ENCODE data around the gene ALKBH5. TPM values are rescaled to one million over a fixed set of nuclear protein-coding genes. Genes with fewer than 3 reads are reported as not detected.

ALKBH5 gene
- polyA plus RNA-seq, 1 experiment = 97.5 TPM

DNA sequence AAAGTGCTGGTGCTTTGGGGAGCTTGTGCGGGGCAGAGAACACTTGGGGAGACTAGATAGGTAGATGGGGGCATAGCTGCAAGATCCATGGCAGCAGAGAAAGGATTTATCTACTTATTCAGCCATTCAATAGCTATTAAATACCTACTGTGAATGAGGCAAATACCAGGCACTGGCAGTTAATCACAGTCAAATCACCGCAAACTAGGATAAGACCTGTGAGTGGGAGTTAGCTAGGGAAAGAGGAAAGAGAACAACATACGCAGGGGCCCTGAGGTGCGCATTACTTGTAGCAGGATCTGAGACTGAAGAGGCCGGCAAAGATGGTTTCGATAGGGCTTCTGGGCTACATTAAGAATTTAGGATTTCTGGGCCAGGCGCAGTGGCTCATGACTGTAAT lies 3.8 kb upstream of the ALKBH5 start:
- CTCF ChIA-PET = no interaction called here

DNA sequence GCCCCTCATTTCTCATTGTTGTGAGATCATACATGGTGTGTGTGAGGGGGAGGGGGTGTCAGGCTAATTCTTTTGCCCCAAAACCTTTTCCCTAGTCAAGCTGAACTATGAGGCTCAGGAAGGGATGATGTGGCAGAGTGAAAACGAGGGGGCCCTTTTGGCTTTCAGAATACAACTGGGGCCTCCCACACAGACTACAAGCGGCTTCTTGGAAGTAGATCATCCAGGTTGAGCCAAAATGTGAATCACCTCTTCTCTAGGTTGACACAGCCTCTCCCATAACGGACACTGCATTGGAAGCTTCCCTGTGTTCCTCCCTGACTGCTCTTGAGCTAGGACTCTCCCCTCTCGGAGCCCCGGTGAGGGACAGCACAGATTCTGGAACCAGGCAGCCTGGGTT lies 2.3 kb upstream of the ALKBH5 start:
- TF ChIP-seq, protein P1, sequence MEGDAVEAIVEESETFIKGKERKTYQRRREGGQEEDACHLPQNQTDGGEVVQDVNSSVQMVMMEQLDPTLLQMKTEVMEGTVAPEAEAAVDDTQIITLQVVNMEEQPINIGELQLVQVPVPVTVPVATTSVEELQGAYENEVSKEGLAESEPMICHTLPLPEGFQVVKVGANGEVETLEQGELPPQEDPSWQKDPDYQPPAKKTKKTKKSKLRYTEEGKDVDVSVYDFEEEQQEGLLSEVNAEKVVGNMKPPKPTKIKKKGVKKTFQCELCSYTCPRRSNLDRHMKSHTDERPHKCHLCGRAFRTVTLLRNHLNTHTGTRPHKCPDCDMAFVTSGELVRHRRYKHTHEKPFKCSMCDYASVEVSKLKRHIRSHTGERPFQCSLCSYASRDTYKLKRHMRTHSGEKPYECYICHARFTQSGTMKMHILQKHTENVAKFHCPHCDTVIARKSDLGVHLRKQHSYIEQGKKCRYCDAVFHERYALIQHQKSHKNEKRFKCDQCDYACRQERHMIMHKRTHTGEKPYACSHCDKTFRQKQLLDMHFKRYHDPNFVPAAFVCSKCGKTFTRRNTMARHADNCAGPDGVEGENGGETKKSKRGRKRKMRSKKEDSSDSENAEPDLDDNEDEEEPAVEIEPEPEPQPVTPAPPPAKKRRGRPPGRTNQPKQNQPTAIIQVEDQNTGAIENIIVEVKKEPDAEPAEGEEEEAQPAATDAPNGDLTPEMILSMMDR (IDR thresholded peaks at IDR 0.05; ENCODE audit: insufficient read depth, low read depth, low read length) = no peak
- ChIA-PET CTCF (interaction anchor here (2.0 kb wide), 1 partner anchor 12 kb away, joined by 6 read pairs; no protein-coding TSS in a partner anchor), POLR2A (no interaction called here)
- DNase-seq (ENCODE audit: low read depth) = no peak
- Histone ChIP-seq H3K36me3 (ENCODE audit: control insufficient read depth, insufficient read depth, low read length) (peaks cover 2% of the 10 kb centered on the region; the same call in 1 of the 2 replicates), H3K4me3 (ENCODE audit: low read depth, low read length) (no peak overlapping the region), H3K27me3 (ENCODE audit: control insufficient read depth, insufficient read depth, low read length) (no peaks in the 10 kb centered on the region)

More for the DNA sequence above, 3.8 kb upstream of the ALKBH5 start:
- TF ChIP-seq, protein P1 (IDR thresholded peaks at IDR 0.05; ENCODE audit: insufficient read depth, low read depth, low read length) = no peak
- POLR2A ChIA-PET = no interaction called here
- H3K27me3 ChIP-seq (ENCODE audit: control insufficient read depth, insufficient read depth, low read length) = no peaks in the 10 kb centered on the region
- H3K4me3 ChIP-seq (ENCODE audit: low read depth, low read length) = no peak overlapping the region
- DNase-seq (ENCODE audit: low read depth) = no peak
- H3K36me3 ChIP-seq (ENCODE audit: control insufficient read depth, insufficient read depth, low read length) = peaks cover 2% of the 10 kb centered on the region; the same call in 1 of the 2 replicates

DNA sequence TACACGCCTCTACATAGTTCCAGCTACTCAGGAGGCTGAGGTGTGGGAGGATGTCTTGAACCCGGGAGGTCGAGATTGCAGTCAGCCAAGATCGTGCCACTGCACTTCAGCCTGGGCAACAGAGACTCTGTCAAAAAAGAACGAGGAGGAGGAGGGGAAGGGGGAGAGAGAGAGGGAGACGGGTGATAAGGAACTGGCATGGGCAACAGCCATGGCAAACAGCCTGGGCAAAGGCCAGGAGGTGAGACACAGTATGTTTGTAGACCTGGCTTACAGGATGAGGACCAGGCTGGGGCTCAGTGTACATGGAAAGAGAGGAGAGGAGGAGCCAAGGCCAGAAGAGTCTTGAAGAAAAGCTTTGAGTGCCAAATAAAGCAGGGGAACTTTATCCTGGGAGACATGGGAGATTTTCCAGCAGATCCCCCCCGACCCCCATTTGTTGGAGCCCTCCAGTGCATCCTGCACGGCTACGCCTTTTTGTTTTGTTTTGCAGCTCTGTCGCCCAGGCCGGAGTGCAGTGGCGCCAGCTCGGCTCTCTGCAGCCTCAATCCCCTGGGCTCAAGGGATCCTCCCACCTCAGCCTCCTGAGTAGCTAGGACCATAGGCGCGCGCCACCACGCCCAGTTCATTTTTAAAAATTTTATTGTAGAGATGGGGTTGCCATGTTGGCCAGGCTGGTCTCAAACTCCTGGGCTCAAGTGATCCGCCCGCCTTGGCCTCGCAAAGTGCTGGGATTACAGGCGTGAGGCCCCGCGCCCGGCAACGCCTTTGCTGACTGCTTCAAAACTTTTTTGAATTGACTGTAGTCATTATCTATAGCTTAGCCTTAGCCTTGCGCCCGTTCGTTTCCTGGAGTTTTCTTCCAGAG lies 1.3 kb upstream of the ALKBH5 start:
- DNase-seq (ENCODE audit: low read depth) = no peak
- POLR2A ChIA-PET = no interaction called here
- TF ChIP-seq, protein P1 (IDR thresholded peaks at IDR 0.05; ENCODE audit: insufficient read depth, low read depth, low read length) = no peak
- peaks cover 2% of the 10 kb centered on the region; the same call in 1 of the 2 replicates for H3K36me3 ChIP-seq (ENCODE audit: control insufficient read depth, insufficient read depth, low read length)
- CTCF ChIA-PET = interaction anchor here (1.2 to 2.0 kb wide), 2 partner anchors 13 to 47 kb away, joined by 3 to 6 read pairs; no protein-coding TSS in a partner anchor
- peak overlapping the region; percentile 88 for H3K4me3 ChIP-seq (ENCODE audit: low read depth, low read length)
- no peaks in the 10 kb centered on the region for H3K27me3 ChIP-seq (ENCODE audit: control insufficient read depth, insufficient read depth, low read length)

DNA sequence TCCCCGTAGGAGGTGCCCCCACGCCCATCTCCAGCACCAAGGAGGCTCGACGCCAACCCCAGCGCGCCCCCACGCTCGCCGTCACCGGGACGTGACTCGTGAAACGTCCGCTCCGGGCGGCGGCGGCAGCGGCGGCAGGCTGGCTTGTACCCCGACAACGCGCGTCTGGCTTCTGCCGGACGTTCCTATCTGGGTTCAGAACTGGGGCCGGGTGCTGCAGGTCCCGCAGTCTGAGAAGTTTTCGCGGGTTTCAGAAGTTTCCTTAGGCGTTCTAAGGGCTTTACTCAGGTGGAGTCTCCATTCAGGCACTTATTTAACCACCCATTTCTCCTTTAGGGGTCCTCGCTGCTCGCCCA lies 672 bp upstream of the ALKBH5 start:
- H3K4me3 ChIP-seq (ENCODE audit: low read depth, low read length) = peak overlapping the region; percentile 88
- TF ChIP-seq, protein P1 (IDR thresholded peaks at IDR 0.05; ENCODE audit: insufficient read depth, low read depth, low read length) = no peak
- no peaks in the 10 kb centered on the region for H3K27me3 ChIP-seq (ENCODE audit: control insufficient read depth, insufficient read depth, low read length)
- DNase-seq (ENCODE audit: low read depth) = no peak
- ChIA-PET CTCF (interaction anchor here (1.2 to 1.9 kb wide), 2 partner anchors 34 to 48 kb away, joined by 3 to 4 read pairs; no protein-coding TSS in a partner anchor), POLR2A (interaction anchor here (0.7 kb wide), 1 partner anchor 13 kb away, joined by 3 read pairs; no protein-coding TSS in a partner anchor)
- H3K36me3 ChIP-seq (ENCODE audit: control insufficient read depth, insufficient read depth, low read length) = peaks cover 2% of the 10 kb centered on the region; the same call in 1 of the 2 replicates

Data from BJ (cell line).